Colonic mucosa (tissue), 4 donors: ENCODE data around the gene PYGL. TPM values are rescaled to one million over a fixed set of nuclear protein-coding genes. Genes with fewer than 3 reads are reported as not detected.
"Not testable (repeated sequence)": the region's sequence is repeated elsewhere in the genome, so short reads cannot be mapped to it uniquely, and the experiment has no call there.

Experiments used
- DNase-seq: peaks from one replicate; pipeline ENCODE4 v3.0.0-alpha.2; 2020
- H3K27ac ChIP-seq: fragments of 200-600 bp; one replicate; pipeline ENCODE4 v1.8.0; 2021
- H3K27me3 ChIP-seq: fragments of 200-600 bp; one replicate; pipeline ENCODE4 v1.8.0; 2021
- H3K36me3 ChIP-seq: fragments of 200-600 bp; one replicate; pipeline ENCODE4 v1.8.0; 2021
- H3K4me1 ChIP-seq: fragments of 200-600 bp; one replicate; pipeline ENCODE4 v1.8.0; 2021; ENCODE audit warnings: mild to moderate bottlenecking
- H3K4me3 ChIP-seq: fragments of 200-600 bp; one replicate; pipeline ENCODE4 v1.8.0; 2021
- H3K9ac ChIP-seq, 2 donors: one replicate each; pipeline ENCODE4 v1.7.0; 2013; ENCODE audit warnings: control low read depth in 2 of 2, low read depth in 2 of 2, low read length in 2 of 2
- H3K9me3 ChIP-seq: fragments of 200-600 bp; one replicate; pipeline ENCODE4 v1.8.0; 2021
- intact Hi-C: fragments of 100-400 bp; cut with DNase I; formaldehyde crosslinking; loops from one replicate; pipeline ENCODE4 v1.14.1; 2022
- total RNA-seq, 2 donors: library from RNA; stranded (reverse); fragmentation: NEBNext Ultra II Directional in 1 of 2; extraction: Animal tissue kit (Norgen Biotek cat#: 25700) in 1 of 2; gene quantifications; one replicate each; pipeline ENCODE4 v1.2.1, GENCODE V29; 2021
- TF ChIP-seq, protein P1 (sequence below): fragments of 200-600 bp; IDR thresholded peaks from one replicate; pipeline ENCODE4 v1.8.0; 2022; ENCODE audit warnings: antibody characterized with exemption, mild to moderate bottlenecking
- donor health status: healthy.
- donor health status: DM: no; HTN: no; CAD: no.
- donor health status: DM: no; HTN: no; CAD: no.

PYGL gene
- total RNA-seq, 2 donors from 2014 or later: 33.0 to 54.2 TPM

DNA sequence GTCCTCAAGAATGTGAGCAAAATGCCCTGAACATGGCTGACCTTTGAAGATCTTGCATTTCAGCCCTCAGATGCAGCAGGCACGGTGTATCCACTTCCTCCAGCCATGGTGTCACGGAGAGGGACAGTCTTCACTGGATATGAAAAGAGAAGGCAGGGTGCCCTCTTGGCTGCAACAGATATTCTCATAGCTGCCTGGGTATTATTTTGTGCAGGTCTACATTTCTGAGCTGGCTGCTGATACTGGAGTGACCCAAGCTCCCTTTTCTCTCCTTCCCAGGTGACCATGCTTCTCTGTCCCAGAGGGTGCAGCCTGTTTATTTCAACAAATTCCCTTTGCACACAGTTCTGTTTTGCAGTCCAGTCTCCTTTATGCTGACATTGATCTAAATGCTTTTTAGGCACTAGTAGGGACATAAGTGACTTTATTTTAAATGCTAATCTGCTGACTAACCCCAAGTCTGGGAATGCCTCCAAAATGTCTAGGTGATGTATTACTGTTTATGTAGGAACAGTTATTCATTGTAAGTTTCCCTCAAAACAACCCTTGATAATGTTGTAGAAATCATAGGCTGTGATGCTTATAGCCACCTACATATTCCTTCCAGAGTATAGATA is 17.4 kb upstream of the PYGL start:
- Histone ChIP-seq H3K4me1 (no peaks in the 10 kb centered on the region), H3K36me3 (no peaks in the 10 kb centered on the region), H3K9ac (no peak overlapping the region), H3K27me3 (no peaks in the 10 kb centered on the region), H3K27ac (peak overlapping the region; percentile 9), H3K9me3 (no peaks in the 10 kb centered on the region), H3K4me3 (no peak overlapping the region)
- DNase-seq: no peak
- TF ChIP-seq, protein P1, sequence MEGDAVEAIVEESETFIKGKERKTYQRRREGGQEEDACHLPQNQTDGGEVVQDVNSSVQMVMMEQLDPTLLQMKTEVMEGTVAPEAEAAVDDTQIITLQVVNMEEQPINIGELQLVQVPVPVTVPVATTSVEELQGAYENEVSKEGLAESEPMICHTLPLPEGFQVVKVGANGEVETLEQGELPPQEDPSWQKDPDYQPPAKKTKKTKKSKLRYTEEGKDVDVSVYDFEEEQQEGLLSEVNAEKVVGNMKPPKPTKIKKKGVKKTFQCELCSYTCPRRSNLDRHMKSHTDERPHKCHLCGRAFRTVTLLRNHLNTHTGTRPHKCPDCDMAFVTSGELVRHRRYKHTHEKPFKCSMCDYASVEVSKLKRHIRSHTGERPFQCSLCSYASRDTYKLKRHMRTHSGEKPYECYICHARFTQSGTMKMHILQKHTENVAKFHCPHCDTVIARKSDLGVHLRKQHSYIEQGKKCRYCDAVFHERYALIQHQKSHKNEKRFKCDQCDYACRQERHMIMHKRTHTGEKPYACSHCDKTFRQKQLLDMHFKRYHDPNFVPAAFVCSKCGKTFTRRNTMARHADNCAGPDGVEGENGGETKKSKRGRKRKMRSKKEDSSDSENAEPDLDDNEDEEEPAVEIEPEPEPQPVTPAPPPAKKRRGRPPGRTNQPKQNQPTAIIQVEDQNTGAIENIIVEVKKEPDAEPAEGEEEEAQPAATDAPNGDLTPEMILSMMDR: no peak
- intact Hi-C loops: no loop called here

DNA sequence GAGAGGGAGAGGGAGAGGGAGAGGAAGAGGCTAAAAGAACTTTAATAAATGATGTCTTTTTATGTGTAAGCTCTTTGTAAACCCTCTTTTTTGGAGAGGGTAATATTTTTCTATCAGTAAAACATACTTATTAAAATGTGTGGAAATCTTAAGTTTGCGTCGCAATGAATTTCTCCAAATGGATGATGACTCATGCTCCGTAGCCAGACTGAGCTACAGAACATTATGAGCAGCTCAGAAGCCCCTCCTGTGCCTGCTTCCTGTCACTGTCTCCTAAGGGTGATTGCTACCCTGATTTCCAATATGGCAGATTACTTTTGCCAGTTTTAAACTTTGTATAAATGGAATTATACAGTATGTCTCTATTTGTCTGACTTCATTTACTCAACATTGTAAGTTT is 13.0 kb upstream of the PYGL start:
- no peak overlapping the region for H3K27ac ChIP-seq
- intact Hi-C loops: no loop called here
- no peaks in the 10 kb centered on the region for H3K4me1 ChIP-seq
- no peaks in the 10 kb centered on the region for H3K9me3 ChIP-seq
- TF ChIP-seq, protein P1: no peak
- no peak overlapping the region for H3K9ac ChIP-seq
- H3K27me3 ChIP-seq: no peaks in the 10 kb centered on the region
- H3K36me3 ChIP-seq: no peaks in the 10 kb centered on the region
- no peak overlapping the region for H3K4me3 ChIP-seq
- DNase-seq: no peak

DNA sequence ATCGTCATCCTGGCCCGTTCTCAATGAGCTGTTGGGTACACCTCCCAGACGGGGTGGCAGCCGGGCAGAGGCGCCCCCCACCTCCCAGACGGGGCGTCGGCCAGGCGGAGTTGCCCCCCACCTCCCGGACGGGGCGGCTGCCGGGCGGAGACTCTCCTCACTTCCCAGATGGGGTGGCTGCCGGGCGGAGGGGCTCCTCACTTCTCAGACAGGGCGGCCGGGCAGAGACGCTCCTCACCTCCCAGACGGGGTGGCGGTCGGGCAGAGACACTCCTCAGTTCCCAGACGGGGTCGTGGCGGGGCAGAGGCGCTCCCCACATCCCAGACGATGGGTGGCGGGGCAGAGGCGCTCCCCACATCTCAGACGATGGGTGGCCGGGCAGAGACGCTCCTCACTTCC is 12.1 kb upstream of the PYGL start:
- H3K9ac ChIP-seq, H3K36me3 ChIP-seq, H3K4me1 ChIP-seq, intact Hi-C loops, H3K4me3 ChIP-seq, DNase-seq, H3K27ac ChIP-seq, H3K27me3 ChIP-seq, H3K9me3 ChIP-seq: not testable (repeated sequence)

DNA sequence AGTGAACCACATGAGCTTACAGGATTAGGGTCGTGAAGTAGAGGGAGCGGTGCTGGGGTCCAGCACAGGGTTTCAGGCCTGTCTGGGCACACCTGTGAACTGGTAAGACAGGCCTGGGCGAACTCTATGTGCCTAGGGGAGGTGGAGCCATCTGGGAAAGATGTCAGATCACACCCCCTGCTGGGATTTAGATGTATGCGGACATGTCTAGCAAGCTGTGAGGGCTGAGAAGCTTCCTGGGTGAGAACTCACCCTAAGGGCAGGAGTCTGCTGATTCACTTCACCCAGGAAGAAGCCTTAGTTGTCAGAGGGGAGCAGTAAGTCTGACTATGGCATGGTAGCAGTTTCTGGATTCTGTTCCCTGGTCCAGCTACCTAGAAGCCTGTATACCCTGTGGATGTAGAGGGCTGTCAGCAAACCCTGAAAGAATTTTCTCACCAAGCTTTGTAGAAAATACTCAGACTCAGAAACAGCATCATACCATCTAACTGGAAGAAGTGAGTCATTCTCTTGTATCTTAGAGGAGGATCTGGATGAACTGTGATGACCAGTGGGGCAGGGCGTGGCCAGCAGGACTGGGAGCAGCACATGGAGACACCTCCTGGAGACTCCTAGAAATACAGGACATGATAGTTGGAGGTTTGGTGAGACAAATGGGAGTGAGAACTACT is 11.2 kb upstream of the PYGL start:
- no peaks in the 10 kb centered on the region for H3K4me1 ChIP-seq
- no peak overlapping the region for H3K27ac ChIP-seq
- H3K9me3 ChIP-seq: no peaks in the 10 kb centered on the region
- no peak overlapping the region for H3K9ac ChIP-seq
- intact Hi-C loops: no loop called here
- H3K4me3 ChIP-seq: no peak overlapping the region
- no peaks in the 10 kb centered on the region for H3K36me3 ChIP-seq
- TF ChIP-seq, protein P1: peak; percentile 23
- DNase-seq: peak; percentile 65
- H3K27me3 ChIP-seq: no peaks in the 10 kb centered on the region

DNA sequence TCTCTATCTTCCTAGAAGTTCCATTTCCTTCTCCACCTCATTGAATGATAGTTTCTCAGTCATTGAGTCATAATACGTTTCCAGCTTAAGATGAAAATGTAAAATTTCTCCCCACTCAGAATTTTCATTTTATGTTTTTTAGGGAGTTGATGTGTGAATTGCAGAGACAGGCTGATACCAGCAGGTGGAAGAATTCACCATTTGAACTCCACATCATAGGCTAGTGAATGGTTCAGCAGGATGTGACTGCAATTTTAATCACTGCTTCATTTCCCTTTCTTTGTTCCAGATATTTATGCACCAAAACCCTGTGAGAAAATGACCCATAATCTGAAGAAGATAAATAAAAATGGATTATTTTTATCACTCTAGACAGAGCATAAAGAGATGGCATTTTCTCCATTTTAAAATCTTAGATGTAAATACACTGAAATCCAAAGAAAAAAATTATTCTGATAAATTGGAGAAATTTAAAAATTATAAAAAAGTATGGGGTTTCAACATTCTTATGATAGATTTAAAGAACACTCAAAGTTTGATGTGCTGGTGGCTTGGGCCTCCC is 10.6 kb upstream of the PYGL start:
- no peak overlapping the region for H3K9ac ChIP-seq
- intact Hi-C loops: loop anchor here (5.0 kb wide), 1 partner anchor 267 kb away; no protein-coding TSS in a partner anchor
- no peak for DNase-seq
- H3K4me3 ChIP-seq: no peak overlapping the region
- no peaks in the 10 kb centered on the region for H3K36me3 ChIP-seq
- no peaks in the 10 kb centered on the region for H3K9me3 ChIP-seq
- no peaks in the 10 kb centered on the region for H3K27me3 ChIP-seq
- TF ChIP-seq, protein P1: peak; percentile 49
- H3K4me1 ChIP-seq: no peaks in the 10 kb centered on the region
- no peak overlapping the region for H3K27ac ChIP-seq

- TF ChIP-seq, protein P1: no peak
- Histone ChIP-seq H3K27me3 (no peaks in the 10 kb centered on the region), H3K27ac (no peak overlapping the region), H3K4me1 (no peaks in the 10 kb centered on the region), H3K9me3 (no peaks in the 10 kb centered on the region), H3K36me3 (no peaks in the 10 kb centered on the region), H3K9ac (no peak overlapping the region), H3K4me3 (no peak overlapping the region)
- intact Hi-C loops: loop anchor here (5.0 kb wide), 1 partner anchor 269 kb away; no protein-coding TSS in a partner anchor
- DNase-seq: no peak
Observed at GRCh38 chr14:50953502-50953901, 9.2 kb upstream of the PYGL start.
